Measurements from ENCODE around the gene PTPN22.

DNA sequence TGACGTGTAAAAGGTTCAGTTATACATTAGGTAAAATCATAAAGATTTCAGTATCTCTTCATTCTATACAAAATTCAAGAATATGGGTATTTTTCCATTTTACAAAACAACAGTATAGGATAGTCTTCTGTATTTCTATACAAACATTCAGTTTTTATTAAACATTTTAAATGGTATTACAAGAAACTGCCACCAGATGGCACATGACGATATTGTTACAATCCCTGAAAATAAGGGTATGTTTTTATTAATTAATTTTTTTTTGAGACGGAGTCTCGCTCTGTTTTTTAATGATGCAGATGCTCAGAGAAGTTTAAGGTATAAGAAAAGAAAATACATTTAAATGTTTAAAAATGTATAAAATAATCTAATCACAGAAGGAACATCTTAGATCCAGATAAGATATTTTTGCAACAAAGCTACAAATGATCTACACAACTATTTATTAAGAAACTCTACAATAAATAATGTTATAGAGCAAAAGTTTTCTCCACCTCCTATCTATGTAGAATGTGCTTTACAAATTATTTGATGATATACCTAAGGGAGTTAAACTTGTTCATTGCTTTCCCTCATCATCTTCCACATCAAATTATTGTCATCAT is 35.7 kb downstream of the PTPN22 start:
- peak; percentile 32 to 61 (median 43) for TF ChIP-seq CTCF (IDR thresholded peaks at IDR 0.05)
- no peak for TF ChIP-seq POLR2A (IDR thresholded peaks at IDR 0.05)
